Endothelial cell (in vitro differentiated cells): Measurements from ENCODE around the gene MEF2D. TPM values are rescaled to one million over a fixed set of nuclear protein-coding genes. Genes with fewer than 3 reads are reported as not detected.

ENCODE experiments used
- DNase-seq: peaks from one replicate; pipeline ENCODE4 v3.0.0; 2021; ENCODE audit warnings: low spot score
- H3K27ac Mint-ChIP-seq: one replicate; pipeline ENCODE4 v1.8.0; 2021; ENCODE audit warnings: mixed read lengths, inconsistent platforms; ENCODE audit not compliant: unreplicated experiment
- H3K27me3 Mint-ChIP-seq: one replicate; pipeline ENCODE4 v1.8.0; 2021; ENCODE audit warnings: mild to moderate bottlenecking, moderate library complexity, mixed read lengths, inconsistent platforms; ENCODE audit not compliant: unreplicated experiment
- H3K36me3 Mint-ChIP-seq: one replicate; pipeline ENCODE4 v1.8.0; 2021; ENCODE audit warnings: mild to moderate bottlenecking, low read depth, mixed read lengths, inconsistent platforms; ENCODE audit not compliant: unreplicated experiment
- H3K4me1 Mint-ChIP-seq: one replicate; pipeline ENCODE4 v1.8.0; 2021; ENCODE audit warnings: mild to moderate bottlenecking, mixed read lengths, inconsistent platforms; ENCODE audit not compliant: unreplicated experiment
- H3K4me3 Mint-ChIP-seq: one replicate; pipeline ENCODE4 v1.8.0; 2021; ENCODE audit warnings: mild to moderate bottlenecking, mixed read lengths, inconsistent platforms; ENCODE audit not compliant: unreplicated experiment
- H3K9me3 Mint-ChIP-seq: one replicate; pipeline ENCODE4 v1.8.0; 2021; ENCODE audit warnings: mixed read lengths, inconsistent platforms; ENCODE audit not compliant: unreplicated experiment
- CTCF ChIP-seq: fragments of 200-600 bp; sonication (generic); IDR thresholded peaks from one replicate; pipeline ENCODE4 v1.5.0; 2021; ENCODE audit warnings: antibody characterized with exemption; ENCODE audit not compliant: unreplicated experiment
- total RNA-seq: library from RNA; stranded (reverse); fragmentation: NEBNext Ultra II Directional; extraction: Animal tissue kit (Norgen Biotek cat#: 25700); gene quantifications from one replicate; pipeline ENCODE4 v1.2.1, GENCODE V29; 2021; ENCODE audit not compliant: unreplicated experiment

MEF2D gene
- total RNA-seq, 1 donor from 2014 or later, result 45.2 TPM

GRCh38 chr1:156458181-156458503, 42.4 kb downstream of the MEF2D start:
- H3K36me3 Mint-ChIP-seq, result no peaks in the 10 kb centered on the region
- peaks cover 9% of the 10 kb centered on the region for H3K4me1 Mint-ChIP-seq
- H3K27ac Mint-ChIP-seq, result no peak overlapping the region

GRCh38 chr1:156456625-156457465, 43.7 kb downstream of the MEF2D start:
- no peak for TF ChIP-seq CTCF
- Mint-ChIP-seq H3K4me1 (peaks cover 9% of the 10 kb centered on the region), H3K9me3 (no peaks in the 10 kb centered on the region), H3K27ac (peak overlapping the region; percentile 96), H3K36me3 (no peaks in the 10 kb centered on the region), H3K27me3 (peaks cover 3% of the 10 kb centered on the region), H3K4me3 (peak overlapping the region; percentile 96)
- DNase-seq, result peak; percentile 95

More at GRCh38 chr1:156458181-156458503, 42.4 kb downstream of the MEF2D start:
- no peak for DNase-seq
- H3K9me3 Mint-ChIP-seq, result no peaks in the 10 kb centered on the region
- no peak for TF ChIP-seq CTCF
- H3K4me3 Mint-ChIP-seq, result no peak overlapping the region
- H3K27me3 Mint-ChIP-seq, result peaks cover 6% of the 10 kb centered on the region

GRCh38 chr1:156455362-156455761, 45.2 kb downstream of the MEF2D start:
- Mint-ChIP-seq H3K4me1 (peaks cover 9% of the 10 kb centered on the region), H3K36me3 (no peaks in the 10 kb centered on the region), H3K27ac (no peak overlapping the region), H3K4me3 (no peak overlapping the region), H3K9me3 (no peaks in the 10 kb centered on the region), H3K27me3 (peaks cover 1% of the 10 kb centered on the region)
- DNase-seq, result no peak
- TF ChIP-seq CTCF, result no peak

- peaks cover 2% of the 10 kb centered on the region for H3K27me3 Mint-ChIP-seq
- H3K27ac Mint-ChIP-seq, result no peak overlapping the region
- H3K9me3 Mint-ChIP-seq, result no peaks in the 10 kb centered on the region
- TF ChIP-seq CTCF, result no peak
- no peaks in the 10 kb centered on the region for H3K36me3 Mint-ChIP-seq
- H3K4me3 Mint-ChIP-seq, result no peak overlapping the region
- no peak for DNase-seq
- H3K4me1 Mint-ChIP-seq, result peaks cover 9% of the 10 kb centered on the region
These were observed 47.7 kb downstream of the MEF2D start for GRCh38 chr1:156452907-156453306.

- H3K27me3 Mint-ChIP-seq, result peaks cover 3% of the 10 kb centered on the region
- no peaks in the 10 kb centered on the region for H3K36me3 Mint-ChIP-seq
- H3K4me3 Mint-ChIP-seq, result no peak overlapping the region
- peaks cover 4% of the 10 kb centered on the region for H3K4me1 Mint-ChIP-seq
- no peak for DNase-seq
- TF ChIP-seq CTCF, result no peak
- no peak overlapping the region for H3K27ac Mint-ChIP-seq
- no peaks in the 10 kb centered on the region for H3K9me3 Mint-ChIP-seq
These were observed 48.9 kb downstream of the MEF2D start for GRCh38 chr1:156451505-156452160.
